ENCODE measurements around the gene CYRIA.

- TF ChIP-seq CTCF (IDR thresholded peaks at IDR 0.05) = no peak
- TF ChIP-seq POLR2A (IDR thresholded peaks at IDR 0.05) = no peak
- TF ChIP-seq POLR2AphosphoS5 (IDR thresholded peaks at IDR 0.05) = no peak
Observed at GRCh38 chr2:16643099-16643498, 22.5 kb downstream of the CYRIA start.

Measured in breast epithelium (tissue), 3 donors.